ENCODE measurements around the gene DISC1.

GRCh38 chr1:232084584-232085223 lies 458.1 kb downstream of the DISC1 start:
- TF ChIP-seq EZH2phosphoT487 (conservative IDR thresholded peaks at IDR 0.05; ENCODE audit: low read length) (no peak), CTCF (IDR thresholded peaks at IDR 0.05; ENCODE audit: insufficient read depth, low read length, poor library complexity, severe bottlenecking) (no peak)
